ENCODE data around the gene ZNF512.
A peak's percentile ranks its signal among the peaks of the same experiment; 100 is the strongest.

ZNF512 gene

DNA sequence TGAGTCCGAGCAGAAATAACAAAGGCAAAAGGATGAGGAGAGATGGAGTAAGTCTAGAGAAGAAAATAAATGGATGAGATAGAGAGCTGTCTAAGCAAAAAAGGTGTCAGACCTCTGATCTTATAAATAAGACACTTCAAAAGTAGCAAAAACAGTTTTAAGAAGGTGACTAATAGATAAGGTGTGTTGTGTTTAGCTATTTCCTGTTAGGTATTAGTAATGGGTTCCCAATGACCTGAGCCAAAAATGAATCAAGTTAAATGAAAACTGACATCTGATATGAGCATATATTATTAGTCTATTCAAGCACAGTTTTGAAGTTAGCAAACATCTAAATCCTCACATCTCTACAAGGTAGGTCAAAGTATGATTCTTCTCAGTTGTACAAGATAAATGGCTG, 69.9 kb downstream of the ZNF512 start:
- DNase-seq (ENCODE audit: low read depth): no peak
- H3K4me3 ChIP-seq (ENCODE audit: control insufficient read depth, low read depth, low read length): no peak overlapping the region
- TF ChIP-seq, protein P1, sequence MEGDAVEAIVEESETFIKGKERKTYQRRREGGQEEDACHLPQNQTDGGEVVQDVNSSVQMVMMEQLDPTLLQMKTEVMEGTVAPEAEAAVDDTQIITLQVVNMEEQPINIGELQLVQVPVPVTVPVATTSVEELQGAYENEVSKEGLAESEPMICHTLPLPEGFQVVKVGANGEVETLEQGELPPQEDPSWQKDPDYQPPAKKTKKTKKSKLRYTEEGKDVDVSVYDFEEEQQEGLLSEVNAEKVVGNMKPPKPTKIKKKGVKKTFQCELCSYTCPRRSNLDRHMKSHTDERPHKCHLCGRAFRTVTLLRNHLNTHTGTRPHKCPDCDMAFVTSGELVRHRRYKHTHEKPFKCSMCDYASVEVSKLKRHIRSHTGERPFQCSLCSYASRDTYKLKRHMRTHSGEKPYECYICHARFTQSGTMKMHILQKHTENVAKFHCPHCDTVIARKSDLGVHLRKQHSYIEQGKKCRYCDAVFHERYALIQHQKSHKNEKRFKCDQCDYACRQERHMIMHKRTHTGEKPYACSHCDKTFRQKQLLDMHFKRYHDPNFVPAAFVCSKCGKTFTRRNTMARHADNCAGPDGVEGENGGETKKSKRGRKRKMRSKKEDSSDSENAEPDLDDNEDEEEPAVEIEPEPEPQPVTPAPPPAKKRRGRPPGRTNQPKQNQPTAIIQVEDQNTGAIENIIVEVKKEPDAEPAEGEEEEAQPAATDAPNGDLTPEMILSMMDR (conservative IDR thresholded peaks at IDR 0.05; ENCODE audit: control insufficient read depth, insufficient read depth, low read depth, low read length): no peak

DNA sequence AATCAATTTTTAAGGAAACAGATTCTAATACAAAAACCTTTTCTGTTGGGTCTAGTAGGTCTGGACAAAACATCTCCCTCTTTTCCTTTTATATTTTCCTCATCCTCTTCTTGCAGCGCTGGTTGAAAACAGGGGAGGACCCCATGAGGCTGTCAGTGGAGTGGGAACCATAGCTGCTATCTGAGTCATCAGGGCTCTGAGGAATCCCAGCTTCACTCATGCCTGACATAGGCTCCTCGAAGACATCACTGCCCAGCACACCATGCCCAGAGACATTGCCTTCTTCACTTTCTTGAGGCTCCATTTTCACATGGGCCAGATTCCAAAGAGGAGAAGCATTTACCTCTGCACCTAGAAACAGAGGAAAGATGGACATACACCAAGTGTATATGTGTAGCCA, 70.6 kb downstream of the ZNF512 start:
- H3K4me3 ChIP-seq (ENCODE audit: control insufficient read depth, low read depth, low read length): no peak overlapping the region
- peak; percentile 17 for DNase-seq (ENCODE audit: low read depth)
- TF ChIP-seq, protein P1 (conservative IDR thresholded peaks at IDR 0.05; ENCODE audit: control insufficient read depth, insufficient read depth, low read depth, low read length): no peak

GRCh38 chr2:27655155-27655951, 72.5 kb downstream of the ZNF512 start:
- TF ChIP-seq, protein P1 (conservative IDR thresholded peaks at IDR 0.05; ENCODE audit: control insufficient read depth, insufficient read depth, low read depth, low read length): no peak

DNA sequence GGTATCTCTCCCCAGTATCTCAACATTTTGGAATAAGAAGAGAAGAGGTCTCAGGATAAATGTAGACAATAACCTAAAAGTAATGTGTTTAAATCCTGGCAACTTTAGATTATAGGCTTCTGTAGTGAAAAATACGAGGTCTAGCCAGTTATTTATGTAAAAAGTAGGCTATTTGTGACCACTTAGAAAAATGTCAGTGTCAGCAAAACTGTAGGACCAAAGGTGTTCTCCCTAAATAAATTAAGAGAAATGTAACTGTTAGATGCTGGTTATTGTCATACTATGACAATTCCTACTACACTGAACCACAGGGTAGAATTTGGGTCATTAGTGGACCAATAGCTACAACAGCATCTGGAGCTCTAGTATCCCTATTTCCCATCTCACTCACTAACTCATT, 78.5 kb downstream of the ZNF512 start:
- TF ChIP-seq, protein P1 (conservative IDR thresholded peaks at IDR 0.05; ENCODE audit: control insufficient read depth, insufficient read depth, low read depth, low read length): no peak
- DNase-seq (ENCODE audit: low read depth): no peak
- no peak overlapping the region for H3K4me3 ChIP-seq (ENCODE audit: control insufficient read depth, low read depth, low read length)

More at GRCh38 chr2:27655155-27655951, 72.5 kb downstream of the ZNF512 start:
- no peak overlapping the region for H3K4me3 ChIP-seq (ENCODE audit: control insufficient read depth, low read depth, low read length)
- DNase-seq (ENCODE audit: low read depth): peak; percentile 72

DNA sequence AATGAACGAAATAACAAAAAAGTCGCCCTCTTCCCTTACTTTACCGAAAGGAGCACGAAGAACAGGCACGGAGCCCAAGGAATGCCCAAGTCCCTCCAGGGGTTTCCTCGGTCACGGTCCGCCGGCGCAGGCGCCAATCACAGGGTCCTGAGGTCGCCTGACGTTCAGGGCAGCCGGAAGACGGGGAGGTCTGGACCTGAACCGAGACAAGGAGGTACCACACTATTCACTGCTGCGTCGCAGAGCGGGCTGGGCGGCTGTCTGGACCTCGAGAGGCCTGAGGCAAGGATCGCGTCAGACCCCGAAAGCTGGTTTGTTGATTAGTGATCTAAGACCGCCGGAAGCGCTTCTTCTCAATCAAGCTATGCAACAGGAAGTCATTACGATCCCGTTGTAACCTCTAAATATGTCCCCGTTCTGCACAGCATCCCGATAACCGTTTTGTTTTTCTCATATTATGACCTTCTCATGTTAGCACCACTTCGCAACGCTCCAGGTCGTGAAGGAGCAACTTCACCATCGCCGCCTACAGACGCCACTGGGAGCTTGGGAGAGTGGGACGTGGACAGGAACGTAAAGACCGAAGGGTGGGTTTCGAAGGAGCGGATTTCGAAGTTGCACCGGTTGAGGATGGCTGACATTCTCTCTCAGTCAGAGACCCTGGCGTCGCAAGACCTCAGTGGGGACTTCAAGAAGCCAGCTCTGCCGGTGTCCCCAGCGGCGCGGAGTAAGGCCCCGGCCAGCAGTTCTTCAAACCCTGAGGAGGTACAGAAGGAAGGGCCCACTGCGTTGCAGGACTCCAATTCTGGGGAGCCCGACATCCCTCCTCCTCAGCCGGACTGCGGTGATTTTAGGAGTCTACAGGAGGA, 80.7 kb downstream of the ZNF512 start, which contains the start of the genes SLC4A1AP and SUPT7L:
Gene SLC4A1AP (plus strand): TSS at position 605 of the 869 bp plus-strand sequence. CDS start 26 bp downstream, at position 631.
Gene SUPT7L (minus strand): TSS at position 330 of the 869 bp plus-strand sequence. CDS start 1,422 bp downstream, outside the sequence.
- H3K4me3 ChIP-seq (ENCODE audit: control insufficient read depth, low read depth, low read length): peak within 1 kb of the TSS; percentile 95
- DNase-seq (ENCODE audit: low read depth): peak; percentile 89
- TF ChIP-seq, protein P1 (conservative IDR thresholded peaks at IDR 0.05; ENCODE audit: control insufficient read depth, insufficient read depth, low read depth, low read length): no peak

- TF ChIP-seq, protein P1 (conservative IDR thresholded peaks at IDR 0.05; ENCODE audit: control insufficient read depth, insufficient read depth, low read depth, low read length): no peak
- H3K4me3 ChIP-seq (ENCODE audit: control insufficient read depth, low read depth, low read length): peak overlapping the region; percentile 95
These were observed 81.3 kb downstream of the ZNF512 start for GRCh38 chr2:27664154-27664574.

More at GRCh38 chr2:27664154-27664574, 81.3 kb downstream of the ZNF512 start:
- DNase-seq (ENCODE audit: low read depth): no peak

Data from fibroblast of mammary gland (primary cell).